Right lobe of liver (tissue), 6 donors: Measurements from ENCODE around the gene PREX1. TPM values are rescaled to one million over a fixed set of nuclear protein-coding genes. Genes with fewer than 3 reads are reported as not detected.
"Not testable (repeated sequence)": the region's sequence is repeated elsewhere in the genome, so short reads cannot be mapped to it uniquely, and the experiment has no call there.

ENCODE experiments used
- ATAC-seq, 4 donors: fragments of 200-7000 bp; cut with Tn5 transposase; one replicate each; pipeline ENCODE4 v1.9.1; 2020; ENCODE audit warnings: mild to moderate bottlenecking in 4 of 4, moderate library complexity in 4 of 4
- DNase-seq, 3 donors: peaks; one replicate each; pipeline ENCODE4 v3.0.0-alpha.2; 2020
- H3K27ac ChIP-seq, 3 donors: fragments of 200-600 bp; one replicate each; pipeline ENCODE4 v1.8.0; 2022
- H3K27me3 ChIP-seq, 2 donors: fragments of 200-600 bp; one replicate each; pipeline ENCODE4 v1.8.0; 2022
- H3K36me3 ChIP-seq, 4 donors: fragments of 200-600 bp; sonication (generic) in 1 of 4; one replicate each; pipeline versions ENCODE4 v1.5.1 to v1.8.0; 2017 to 2022; ENCODE audit warnings: control low read depth in 1 of 4
- H3K4me1 ChIP-seq, 4 donors: fragments of 200-600 bp; sonication (generic) in 1 of 4; one replicate each; pipeline versions ENCODE4 v1.5.1 to v1.8.0; 2017 to 2022; ENCODE audit warnings: control low read depth in 1 of 4
- H3K4me3 ChIP-seq, 3 donors: fragments of 200-600 bp; one replicate each; pipeline ENCODE4 v1.8.0; 2022
- H3K9me3 ChIP-seq, 4 donors: fragments of 200-600 bp; sonication (generic) in 1 of 4; one replicate each; pipeline versions ENCODE4 v1.5.1 to v1.8.0; 2017 to 2022; ENCODE audit warnings: control low read depth in 1 of 4
- CTCF ChIP-seq, 4 donors: fragments of 200-600 bp in 3 of 4; fragments of 450-650 bp in 1 of 4; IDR thresholded peaks; one replicate each; pipeline versions ENCODE4 v1.5.1 to v1.8.0; 2016 to 2022; ENCODE audit warnings: antibody characterized with exemption in 4 of 4, mild to moderate bottlenecking in 2 of 4
- POLR2A ChIP-seq: fragments of 450-650 bp; IDR thresholded peaks from one replicate; pipeline ENCODE4 v1.6.1; 2017; ENCODE audit warnings: antibody characterized with exemption, mild to moderate bottlenecking
- WGBS: methylation state at CpG from one replicate; pipeline ENCODE4 v1.1.6; 2018; ENCODE audit warnings: low coverage, low lambda C conversion rate; ENCODE audit not compliant: insufficient coverage; ENCODE audit errors: missing lambda C conversion rate; 5-methylcytosine and 5-hydroxymethylcytosine counted together
- intact Hi-C, 2 donors: fragments of 100-400 bp; cut with DNase I; formaldehyde crosslinking; loops; one replicate each; pipeline versions ENCODE4 v1.11.2 to v1.14.1; 2022
- total RNA-seq, 6 experiments: library from RNA; depleted of rRNA in 2 of 6; stranded (reverse); fragments of >200 nt in 2 of 6; fragmentation: NEBNext Ultra II Directional in 3 of 6; extraction: Animal tissue kit (Norgen Biotek cat#: 25700) in 3 of 6; gene quantifications; one replicate each; pipeline versions ENCODE4 v1.1.0 to v1.2.4, GENCODE V29; 2016 to 2023
- donor health status: DM: no; HTN: yes; CAD: no.
- donor health status: DM: no; HTN: no; CAD: no.
- donor health status: DM: no; HTN: no; CAD: no.
- donor health status: DM: no; HTN: yes; CAD: no.
- donor health status: DM: no; HTN: yes; CAD: no.

PREX1 gene
- total RNA-seq, 6 experiments from 2014 or later, result 4.4 to 11.1 (median 8.7) TPM

GRCh38 chr20:48600470-48600945 is 227.3 kb downstream of the PREX1 start:
- DNase-seq, result peak in 1 of 3 donors; percentile 22
- Histone ChIP-seq H3K27me3 (no peaks in the 10 kb centered on the region), H3K9me3 (no peaks in the 10 kb centered on the region), H3K4me3 (no peak overlapping the region), H3K4me1 (no peaks in the 10 kb centered on the region), H3K36me3 (no peaks in the 10 kb centered on the region), H3K27ac (no peak overlapping the region)
- intact Hi-C loops, result no loop called here
- WGBS, result 86% methylated on average over 6 of the region's 10 CpGs
- ATAC-seq, result no peak
- TF ChIP-seq CTCF (IDR thresholded peaks at IDR 0.05) (no peak), POLR2A (no peak)

GRCh38 chr20:48599748-48600469 is 227.9 kb downstream of the PREX1 start:
- Histone ChIP-seq H3K27me3 (no peaks in the 10 kb centered on the region), H3K27ac (no peak overlapping the region), H3K4me3 (no peak overlapping the region), H3K9me3 (no peaks in the 10 kb centered on the region), H3K4me1 (no peaks in the 10 kb centered on the region), H3K36me3 (no peaks in the 10 kb centered on the region)
- peak in 2 of 3 donors; percentile 18 to 22 for DNase-seq
- WGBS, result 85% methylated on average over 2 of the region's 11 CpGs
- no peak for ATAC-seq
- TF ChIP-seq POLR2A (no peak), CTCF (IDR thresholded peaks at IDR 0.05) (no peak)
- intact Hi-C loops, result no loop called here

- no peak overlapping the region for H3K27ac ChIP-seq
- 69% methylated on average over 3 of the region's 7 CpGs for WGBS
- no peaks in the 10 kb centered on the region for H3K9me3 ChIP-seq
- intact Hi-C loops, result no loop called here
- peak in 2 of 3 donors; percentile 26 to 34 for DNase-seq
- no peaks in the 10 kb centered on the region for H3K4me1 ChIP-seq
- TF ChIP-seq CTCF (IDR thresholded peaks at IDR 0.05), result no peak
- TF ChIP-seq POLR2A, result no peak
- H3K36me3 ChIP-seq, result no peaks in the 10 kb centered on the region
- no peak for ATAC-seq
- no peaks in the 10 kb centered on the region for H3K27me3 ChIP-seq
- no peak overlapping the region for H3K4me3 ChIP-seq
Observed at GRCh38 chr20:48599106-48599747, 228.6 kb downstream of the PREX1 start.

GRCh38 chr20:48598303-48598941 is 229.4 kb downstream of the PREX1 start:
- WGBS, result no CpG with 5 or more reads among the region's 16 CpGs
- intact Hi-C loops, H3K4me1 ChIP-seq, H3K4me3 ChIP-seq, H3K27ac ChIP-seq, H3K9me3 ChIP-seq, ATAC-seq, H3K36me3 ChIP-seq, H3K27me3 ChIP-seq: not testable (repeated sequence)
- DNase-seq, result peak in 2 of 3 donors; percentile 24 to 39
